MM.1S (cell line): ENCODE measurements around the gene TATDN2.

Experiments used
- DNase-seq: peaks from one replicate; pipeline ENCODE4 v3.0.0-alpha.2; 2015
- H2AFZ ChIP-seq: fragments of 300-600 bp; sonication (generic); 2 replicates; pipeline ENCODE4 v1.6.0; 2016; ENCODE audit warnings: antibody characterized with exemption, low read length
- H3F3A ChIP-seq: fragments of 300-600 bp; sonication (generic); 2 replicates; pipeline ENCODE4 v1.6.1; 2016; ENCODE audit warnings: mild to moderate bottlenecking, antibody characterized with exemption, low read length, moderate library complexity, mixed read lengths; ENCODE audit not compliant: insufficient read depth
- H3K27ac ChIP-seq: fragments of 300-600 bp; sonication (generic); 2 replicates; pipeline ENCODE4 v1.5.1; 2016; ENCODE audit warnings: mild to moderate bottlenecking, low read length
- H3K27me3 ChIP-seq: fragments of 300-600 bp; sonication (generic); replicated peaks from 2 replicates; pipeline ENCODE4 v1.6.0; 2016; ENCODE audit warnings: low read length; ENCODE audit not compliant: insufficient read depth
- H3K36me3 ChIP-seq: fragments of 300-600 bp; sonication (generic); replicated peaks from 2 replicates; pipeline ENCODE4 v1.6.1; 2016; ENCODE audit warnings: mild to moderate bottlenecking, low read length, mixed read lengths; ENCODE audit not compliant: insufficient read depth
- H3K4me1 ChIP-seq: fragments of 300-600 bp; sonication (generic); 2 replicates; pipeline ENCODE4 v1.6.1; 2016; ENCODE audit warnings: low read length, mixed read lengths
- H3K4me2 ChIP-seq: fragments of 300-600 bp; sonication (generic); 2 replicates; pipeline ENCODE4 v1.6.0; 2016; ENCODE audit warnings: low read depth, low read length
- H3K4me3 ChIP-seq: fragments of 300-600 bp; sonication (generic); 2 replicates; pipeline ENCODE4 v1.5.1; 2016; ENCODE audit warnings: low read length, mixed read lengths
- H3K79me2 ChIP-seq: fragments of 300-600 bp; sonication (generic); 2 replicates; pipeline ENCODE4 v1.6.1; 2016; ENCODE audit warnings: mixed run types, low read length, mixed read lengths
- H3K9ac ChIP-seq: fragments of 300-600 bp; sonication (generic); 2 replicates; pipeline ENCODE4 v1.6.1; 2016; ENCODE audit warnings: low read length, mixed read lengths
- H3K9me2 ChIP-seq: fragments of 300-600 bp; sonication (generic); replicated peaks from 2 replicates; pipeline ENCODE4 v1.6.1; 2016; ENCODE audit warnings: mild to moderate bottlenecking, low read length, mixed read lengths; ENCODE audit not compliant: insufficient read depth
- H3K9me3 ChIP-seq: fragments of 300-600 bp; sonication (generic); replicated peaks from 2 replicates; pipeline ENCODE4 v1.6.1; 2016; ENCODE audit warnings: mild to moderate bottlenecking, low read length, mixed read lengths; ENCODE audit not compliant: insufficient read depth
- H4K20me1 ChIP-seq: fragments of 300-600 bp; sonication (generic); 2 replicates; pipeline ENCODE4 v1.6.1; 2016; ENCODE audit warnings: mild to moderate bottlenecking, low read length, moderate library complexity, mixed read lengths; ENCODE audit not compliant: insufficient read depth
- CTCF ChIP-seq: fragments of 300-600 bp; sonication (generic); IDR thresholded peaks from 2 replicates; pipeline ENCODE4 v1.5.1; 2016; ENCODE audit warnings: antibody characterized with exemption, low read length, mixed read lengths
- EZH2 ChIP-seq: fragments of 300-600 bp; sonication (generic); optimal IDR thresholded peaks from 2 replicates; pipeline ENCODE3; 2017; ENCODE audit warnings: low read depth, mild to moderate bottlenecking, antibody characterized with exemption, low read length, mixed read lengths
- EZH2phosphoT487 ChIP-seq: fragments of 300-600 bp; sonication (generic); IDR thresholded peaks from 2 replicates; pipeline ENCODE4 v1.6.1; 2018; ENCODE audit warnings: antibody characterized with exemption, low read length

The TATDN2 gene

GRCh38 chr3:10280571-10280970 lies 32.3 kb downstream of the TATDN2 start:
- no peaks in the 10 kb centered on the region for H3K4me1 ChIP-seq
- DNase-seq = no peak
- no peak overlapping the region for H3K4me2 ChIP-seq
- no peak overlapping the region for H3K9ac ChIP-seq
- TF ChIP-seq EZH2 = no peak
- TF ChIP-seq EZH2phosphoT487 = no peak
- no peak for TF ChIP-seq CTCF
- H3K9me2 ChIP-seq = no peaks in the 10 kb centered on the region
- H3K27ac ChIP-seq = no peak overlapping the region
- H3F3A ChIP-seq = no peaks in the 10 kb centered on the region
- H3K4me3 ChIP-seq = no peak overlapping the region
- H3K36me3 ChIP-seq = no peaks in the 10 kb centered on the region; the same call in 1 of the 2 replicates
- H3K79me2 ChIP-seq = peaks cover 18% of the 10 kb centered on the region
- no peak overlapping the region for H2AFZ ChIP-seq
- H3K9me3 ChIP-seq = no peaks in the 10 kb centered on the region
- H4K20me1 ChIP-seq = no peaks in the 10 kb centered on the region
- H3K27me3 ChIP-seq = no peaks in the 10 kb centered on the region

- H3K27me3 ChIP-seq = no peaks in the 10 kb centered on the region
- H3K4me1 ChIP-seq = no peaks in the 10 kb centered on the region
- no peak overlapping the region for H3K4me2 ChIP-seq
- H3K9me2 ChIP-seq = no peaks in the 10 kb centered on the region
- DNase-seq = no peak
- no peaks in the 10 kb centered on the region for H3K9me3 ChIP-seq
- no peaks in the 10 kb centered on the region for H3F3A ChIP-seq
- TF ChIP-seq EZH2phosphoT487 (no peak), CTCF (no peak), EZH2 (no peak)
- H3K79me2 ChIP-seq = peaks cover 4% of the 10 kb centered on the region; the same call in 1 of the 2 replicates
- H2AFZ ChIP-seq = no peak overlapping the region
- no peak overlapping the region for H3K27ac ChIP-seq
- H3K4me3 ChIP-seq = no peak overlapping the region
- H3K36me3 ChIP-seq = no peaks in the 10 kb centered on the region; the same call in 1 of the 2 replicates
- no peaks in the 10 kb centered on the region for H4K20me1 ChIP-seq
- no peak overlapping the region for H3K9ac ChIP-seq
These were observed 33.7 kb downstream of the TATDN2 start for GRCh38 chr3:10281951-10282350.

GRCh38 chr3:10283638-10284037 lies 35.4 kb downstream of the TATDN2 start:
- no peak overlapping the region for H3K27ac ChIP-seq

More at GRCh38 chr3:10283638-10284037, 35.4 kb downstream of the TATDN2 start:
- no peaks in the 10 kb centered on the region for H3K9me2 ChIP-seq
- no peaks in the 10 kb centered on the region; the same call in 1 of the 2 replicates for H3K36me3 ChIP-seq
- no peaks in the 10 kb centered on the region for H3F3A ChIP-seq
- no peaks in the 10 kb centered on the region for H3K9me3 ChIP-seq
- H3K4me3 ChIP-seq = no peak overlapping the region
- no peaks in the 10 kb centered on the region for H3K27me3 ChIP-seq
- no peak for DNase-seq
- H3K79me2 ChIP-seq = no peaks in the 10 kb centered on the region
- H2AFZ ChIP-seq = no peak overlapping the region
- no peak overlapping the region for H3K9ac ChIP-seq
- no peak overlapping the region for H3K4me2 ChIP-seq
- TF ChIP-seq CTCF (no peak), EZH2phosphoT487 (no peak), EZH2 (no peak)
- no peaks in the 10 kb centered on the region for H3K4me1 ChIP-seq
- no peaks in the 10 kb centered on the region for H4K20me1 ChIP-seq
